GM12878 (cell line): ENCODE data around the gene SMR3B. TPM values are rescaled to one million over a fixed set of nuclear protein-coding genes. Genes with fewer than 3 reads are reported as not detected.
A peak's percentile ranks its signal among the peaks of the same experiment; 100 is the strongest.

ENCODE experiments used
- ATAC-seq: fragments of 200-7000 bp; cut with Tn5 transposase; 3 replicates; pipeline ENCODE4 v1.9.1; 2020; ENCODE audit warnings: mild to moderate bottlenecking, moderate library complexity
- BruUV-seq: library from RNA; stranded (reverse); fragments of 400-500 nt; replicated peaks from 2 replicates; lab custom pipeline; 2021; lab: Mats Ljungman, UMichigan
- CTCF ChIA-PET: fragments of 300-600 bp; sonication (Branson Sonifier 250); formaldehyde crosslinking; extraction: SDS; loops from one replicate; lab custom pipeline; 2021; ENCODE audit warnings: inconsistent platforms; lab: Yijun Ruan, JAX
- POLR2A ChIA-PET: fragments of 350-600 bp; formaldehyde crosslinking; extraction: SDS; loops from one replicate; lab custom pipeline; 2021; ENCODE audit warnings: inconsistent platforms; lab: Charles Lee
- RAD21 ChIA-PET: fragments of 300-600 bp; sonication (Branson Sonifier 250); formaldehyde crosslinking; loops from one replicate; lab custom pipeline; 2023; ENCODE audit warnings: antibody characterized with exemption; ENCODE audit not compliant: unreplicated experiment; lab: Charles Lee
- SMC1A ChIA-PET: fragments of 300-600 bp; sonication (Branson Sonifier 250); formaldehyde crosslinking; loops from one replicate; lab custom pipeline; 2023; ENCODE audit not compliant: unreplicated experiment, uncharacterized antibody; lab: Charles Lee
- DNase-seq: peaks from one replicate; pipeline ENCODE4 v3.0.0-alpha.2; 2011; ENCODE audit warnings: low read depth, low spot score
- FAIRE-seq: peaks from 3 replicates; lab custom pipeline; 2011; peaks lifted over from hg19 to GRCh38; lab: Jason Lieb, UNC
- H2AFZ ChIP-seq: 2 replicates; pipeline ENCODE4 v1.6.0; 2011; ENCODE audit warnings: low read depth, low read length, control low read depth; ENCODE audit not compliant: control insufficient read depth
- H3K27ac ChIP-seq: 2 replicates; pipeline ENCODE4 v1.5.1; 2011; ENCODE audit warnings: control low read depth; ENCODE audit not compliant: control insufficient read depth, insufficient read depth
- H3K27me3 ChIP-seq, 2 experiments: replicated peaks in 1 of 2; 2 replicates each; pipeline versions ENCODE4 v1.6.0 to v1.6.1; 2011; ENCODE audit warnings: low read length in 1 of 2; ENCODE audit not compliant: control insufficient read depth in 2 of 2, insufficient read depth in 2 of 2
- H3K36me3 ChIP-seq, 2 experiments: 2 replicates each; pipeline ENCODE4 v1.5.1; 2011; ENCODE audit warnings: low read length in 1 of 2; ENCODE audit not compliant: control insufficient read depth in 2 of 2, insufficient read depth in 2 of 2
- H3K4me1 ChIP-seq: 2 replicates; pipeline ENCODE4 v1.6.1; 2011; ENCODE audit warnings: mild to moderate bottlenecking, low read length, moderate library complexity, mixed read lengths; ENCODE audit not compliant: control insufficient read depth, insufficient read depth
- H3K4me2 ChIP-seq: 2 replicates; pipeline ENCODE4 v1.6.0; 2011; ENCODE audit warnings: control low read depth; ENCODE audit not compliant: control insufficient read depth, insufficient read depth
- H3K4me3 ChIP-seq: fragments of 200-600 bp; sonication (generic); 2 replicates; pipeline ENCODE4 v1.5.1; 2016
- H3K79me2 ChIP-seq: 2 replicates; pipeline ENCODE4 v1.6.0; 2011; ENCODE audit warnings: low read length; ENCODE audit not compliant: control insufficient read depth, insufficient read depth
- H3K9ac ChIP-seq: 2 replicates; pipeline ENCODE4 v1.8.0; 2011; ENCODE audit warnings: low read length, control low read depth, mixed read lengths; ENCODE audit not compliant: control insufficient read depth, insufficient read depth
- H3K9me3 ChIP-seq: replicated peaks from 3 replicates; pipeline ENCODE4 v1.5.1; 2011; ENCODE audit warnings: mild to moderate bottlenecking, low read length; ENCODE audit not compliant: control insufficient read depth, insufficient read depth
- H4K20me1 ChIP-seq: 2 replicates; pipeline ENCODE4 v1.6.0; 2011; ENCODE audit not compliant: control insufficient read depth, insufficient read depth
- BCL3 ChIP-seq: IDR thresholded peaks from 2 replicates; pipeline ENCODE4 v1.6.1; 2011; ENCODE audit warnings: borderline replicate concordance, low read depth, mild to moderate bottlenecking, moderate library complexity, low read length; ENCODE audit not compliant: insufficient read depth, poor library complexity, severe bottlenecking
- NFYB ChIP-seq: IDR thresholded peaks from 2 replicates; pipeline ENCODE4 v1.6.1; 2011; ENCODE audit warnings: low read depth, mild to moderate bottlenecking, low read length, improper control_type of control experiment, moderate library complexity; ENCODE audit not compliant: insufficient read depth
- PAX5 ChIP-seq: IDR thresholded peaks from 2 replicates; pipeline ENCODE4 v1.6.1; 2011; ENCODE audit warnings: low read depth, low read length, borderline replicate concordance
- PBX3 ChIP-seq: IDR thresholded peaks from 2 replicates; pipeline ENCODE4 v1.6.1; 2011; ENCODE audit warnings: mild to moderate bottlenecking, low read depth, low read length, moderate library complexity; ENCODE audit not compliant: insufficient replicate concordance
- POU2F2 ChIP-seq: IDR thresholded peaks from 3 replicates; pipeline ENCODE4 v1.6.1; 2011; ENCODE audit warnings: low read depth, mild to moderate bottlenecking, low read length, borderline replicate concordance
- USF1 ChIP-seq: IDR thresholded peaks from 2 replicates; pipeline ENCODE4 v1.6.1; 2011; ENCODE audit warnings: borderline replicate concordance, low read depth, mild to moderate bottlenecking, moderate library complexity, mixed read lengths, low read length; ENCODE audit not compliant: insufficient read depth; ENCODE audit errors: extremely low read length
- YBX1 ChIP-seq: fragments of 450-650 bp; IDR thresholded peaks from 2 replicates; pipeline ENCODE4 v1.6.1; 2016; ENCODE audit warnings: antibody characterized with exemption
- ZBED1 ChIP-seq: IDR thresholded peaks from 2 replicates; pipeline ENCODE4 v1.6.1; 2016; ENCODE audit warnings: borderline replicate concordance
- WGBS: methylation state at CpG from one replicate; pipeline ENCODE4 v1.1.6; 2016; ENCODE audit warnings: low lambda C conversion rate; ENCODE audit not compliant: insufficient replicate concordance, insufficient coverage; ENCODE audit errors: missing lambda C conversion rate; 5-methylcytosine and 5-hydroxymethylcytosine counted together
- in situ Hi-C: fragments of 300-500 bp; cut with MboI; formaldehyde crosslinking; loops from 9 replicates; pipeline ENCODE4 v1.14.3; 2018; ENCODE audit warnings: mixed read lengths
- intact Hi-C: fragments of 100-400 bp; cut with micrococcal nuclease; formaldehyde crosslinking; loops from one replicate; pipeline ENCODE4 v1.14.2; 2022; ENCODE audit not compliant: unreplicated experiment
- polyA plus RNA-seq, 11 experiments: library from polyadenylated mRNA; depleted of rRNA in 4 of 11; unstranded in 6 of 11; stranded (reverse) in 5 of 11; fragments of >200 nt; fragmentation: Nextera tagmentation in 4 of 11; fragmentation: Illumina TruSeq in 1 of 11; extraction: Ambion mirVana in 4 of 11; extraction: Trizol in 1 of 11; gene quantifications; 1 replicate in 1 of 11; 2 replicates in 10 of 11; pipeline versions ENCODE4 v1.2.1 to v1.2.3, GENCODE V29; 2011 to 2016; ENCODE audit warnings: inconsistent platforms in 2 of 11, missing spikeins in 2 of 11, low read depth in 1 of 11
- total RNA-seq, 4 experiments: library from RNA; depleted of rRNA in 3 of 4; stranded (reverse); fragments of >200 nt in 3 of 4; fragmentation: Illumina TruSeq in 1 of 4; extraction: Trizol in 1 of 4; gene quantifications; 2 replicates each; pipeline versions ENCODE4 v1.2.1 to v1.2.3, GENCODE V29; 2013 to 2021

The SMR3B gene
- total and polyA plus RNA-seq, 10 of the 15 experiments (the other 5 are each of a cell fraction or from before 2014, with no cell fraction given) = 0.32 TPM; not detected in 9

- CTCF ChIA-PET = no interaction called here
- no peak for TF ChIP-seq PAX5
These were observed 45.0 kb upstream of the SMR3B start for GRCh38 chr4:70337886-70338420.

GRCh38 chr4:70356185-70356584, 26.7 kb upstream of the SMR3B start:
- WGBS = 0% methylated on average over 1 of the region's 1 CpG

More at GRCh38 chr4:70337886-70338420, 45.0 kb upstream of the SMR3B start:
- DNase-seq (no peak), ATAC-seq (no peak), FAIRE-seq (no peak)
- Histone ChIP-seq H4K20me1 (no peaks in the 10 kb centered on the region), H3K4me2 (no peak overlapping the region), H3K36me3 (no peaks in the 10 kb centered on the region), H3K27me3 (no peaks in the 10 kb centered on the region), H3K9me3 (no peaks in the 10 kb centered on the region), H3K9ac (no peak overlapping the region), H3K79me2 (no peaks in the 10 kb centered on the region), H3K4me3 (no peak overlapping the region), H2AFZ (no peak overlapping the region), H3K27ac (no peak overlapping the region), H3K4me1 (no peaks in the 10 kb centered on the region)
- intact Hi-C loops (no loop called here), in situ Hi-C loops (no loop called here)
- ChIA-PET RAD21 (no interaction called here), SMC1A (no interaction called here), POLR2A (no interaction called here)
- no TSS peak for BruUV-seq
- WGBS = 0% methylated on average over 1 of the region's 1 CpG

More at GRCh38 chr4:70356185-70356584, 26.7 kb upstream of the SMR3B start:
- DNase-seq = no peak
- Histone ChIP-seq H3K4me1 (no peaks in the 10 kb centered on the region), H2AFZ (no peak overlapping the region), H3K36me3 (no peaks in the 10 kb centered on the region), H3K27me3 (no peaks in the 10 kb centered on the region), H3K9me3 (no peaks in the 10 kb centered on the region), H4K20me1 (no peaks in the 10 kb centered on the region), H3K27ac (no peak overlapping the region), H3K4me3 (no peak overlapping the region), H3K9ac (no peak overlapping the region), H3K4me2 (no peak overlapping the region), H3K79me2 (no peaks in the 10 kb centered on the region)
- no TSS peak for BruUV-seq
- ATAC-seq = peak; percentile 48
- ChIA-PET RAD21 (interaction anchor here (0.7 kb wide), 1 partner anchor 79 kb away, joined by 3 read pairs; no protein-coding TSS in a partner anchor), POLR2A (no interaction called here), SMC1A (interaction anchor here (2.0 kb wide), 1 partner anchor 9 kb away, joined by 7 read pairs; no protein-coding TSS in a partner anchor), CTCF (no interaction called here)
- in situ Hi-C loops = loop anchor here (5.0 kb wide), 1 partner anchor 49 kb away; no protein-coding TSS in a partner anchor
- no peak for FAIRE-seq
- TF ChIP-seq PBX3 (no peak), ZBED1 (no peak), BCL3 (peak; percentile 68), POU2F2 (no peak), NFYB (no peak), USF1 (no peak), YBX1 (no peak)
- intact Hi-C loops = no loop called here
